ENCODE measurements around the gene SH3PXD2B. TPM values are rescaled to one million over a fixed set of nuclear protein-coding genes. Genes with fewer than 3 reads are reported as not detected.

SH3PXD2B gene
- total RNA-seq, 2 experiments from 2014 or later = 0.10 TPM; not detected in 1

GRCh38 chr5:172478256-172478655 is 23.9 kb upstream of the SH3PXD2B start:
- no peaks in the 10 kb centered on the region for H3K36me3 ChIP-seq (ENCODE audit: insufficient read depth, low read length)
- BruUV-seq (replicated peaks) = no TSS peak
- intact Hi-C loops (cut with micrococcal nuclease; ENCODE audit: unreplicated experiment) = loop anchor here (10.0 kb wide), 1 partner anchor 477 kb away; the partner anchor contains the start of gene RPL26L1
- ChIA-PET CTCF (ENCODE audit: unreplicated experiment) (interaction anchor here (0.5 kb wide), 1 partner anchor 874 kb away, joined by 3 read pairs; no protein-coding TSS in a partner anchor), POLR2A (no interaction called here)
- H4K20me1 ChIP-seq (ENCODE audit: insufficient read depth, low read length) = no peaks in the 10 kb centered on the region
- no peak for TF ChIP-seq EZH2phosphoT487 (IDR thresholded peaks at IDR 0.05; ENCODE audit: borderline replicate concordance, low read depth, low read length)
- TF ChIP-seq, protein P1, sequence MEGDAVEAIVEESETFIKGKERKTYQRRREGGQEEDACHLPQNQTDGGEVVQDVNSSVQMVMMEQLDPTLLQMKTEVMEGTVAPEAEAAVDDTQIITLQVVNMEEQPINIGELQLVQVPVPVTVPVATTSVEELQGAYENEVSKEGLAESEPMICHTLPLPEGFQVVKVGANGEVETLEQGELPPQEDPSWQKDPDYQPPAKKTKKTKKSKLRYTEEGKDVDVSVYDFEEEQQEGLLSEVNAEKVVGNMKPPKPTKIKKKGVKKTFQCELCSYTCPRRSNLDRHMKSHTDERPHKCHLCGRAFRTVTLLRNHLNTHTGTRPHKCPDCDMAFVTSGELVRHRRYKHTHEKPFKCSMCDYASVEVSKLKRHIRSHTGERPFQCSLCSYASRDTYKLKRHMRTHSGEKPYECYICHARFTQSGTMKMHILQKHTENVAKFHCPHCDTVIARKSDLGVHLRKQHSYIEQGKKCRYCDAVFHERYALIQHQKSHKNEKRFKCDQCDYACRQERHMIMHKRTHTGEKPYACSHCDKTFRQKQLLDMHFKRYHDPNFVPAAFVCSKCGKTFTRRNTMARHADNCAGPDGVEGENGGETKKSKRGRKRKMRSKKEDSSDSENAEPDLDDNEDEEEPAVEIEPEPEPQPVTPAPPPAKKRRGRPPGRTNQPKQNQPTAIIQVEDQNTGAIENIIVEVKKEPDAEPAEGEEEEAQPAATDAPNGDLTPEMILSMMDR (conservative IDR thresholded peaks at IDR 0.05; ENCODE audit: low read length) = no peak
- no peaks in the 10 kb centered on the region for H3K79me2 ChIP-seq (ENCODE audit: insufficient read depth, low read depth, low read length)
- H3K4me1 ChIP-seq (ENCODE audit: insufficient read depth, low read length, poor library complexity, severe bottlenecking) = no peaks in the 10 kb centered on the region
- no peak overlapping the region for H3K27ac ChIP-seq (ENCODE audit: low read depth, low read length, poor library complexity, severe bottlenecking)
- no peaks in the 10 kb centered on the region for H3K9me2 ChIP-seq (ENCODE audit: insufficient read depth, low read length)
- H3K4me3 ChIP-seq (ENCODE audit: low read depth, low read length, poor library complexity, severe bottlenecking) = no peak overlapping the region
- H2AFZ ChIP-seq (ENCODE audit: low read length) = no peak overlapping the region
- no peak for DNase-seq (ENCODE audit: low spot score)
- no peaks in the 10 kb centered on the region for H3K9me3 ChIP-seq (ENCODE audit: low read length)
- no peak overlapping the region for H3K4me2 ChIP-seq (ENCODE audit: low read length)

DNA sequence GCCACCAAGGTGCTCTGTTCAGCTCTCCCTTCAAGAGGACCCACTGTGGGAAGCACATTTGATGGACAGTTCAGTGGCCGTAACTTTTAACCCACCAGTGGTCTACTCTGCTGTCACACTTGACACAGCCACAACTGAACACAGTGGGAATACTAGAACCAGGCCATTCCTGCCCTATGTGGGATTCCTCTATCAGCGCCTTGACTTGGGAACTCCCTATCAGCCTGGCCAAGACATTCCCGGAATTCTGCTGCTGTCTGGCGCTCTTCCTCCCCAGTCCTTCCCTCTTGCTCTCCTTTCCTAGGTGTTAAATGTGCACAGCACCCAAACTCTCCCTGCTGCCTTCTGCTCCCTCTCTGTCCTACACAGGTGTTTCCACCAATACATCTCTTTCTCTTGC is 23.1 kb upstream of the SH3PXD2B start:
- DNase-seq (ENCODE audit: low spot score) = no peak
- Histone ChIP-seq H3K9me2 (ENCODE audit: insufficient read depth, low read length) (no peaks in the 10 kb centered on the region), H3K27ac (ENCODE audit: low read depth, low read length, poor library complexity, severe bottlenecking) (no peak overlapping the region), H3K36me3 (ENCODE audit: insufficient read depth, low read length) (no peaks in the 10 kb centered on the region), H3K4me3 (ENCODE audit: low read depth, low read length, poor library complexity, severe bottlenecking) (no peak overlapping the region), H3K4me2 (ENCODE audit: low read length) (no peak overlapping the region), H2AFZ (ENCODE audit: low read length) (no peak overlapping the region), H3K79me2 (ENCODE audit: insufficient read depth, low read depth, low read length) (no peaks in the 10 kb centered on the region), H4K20me1 (ENCODE audit: insufficient read depth, low read length) (no peaks in the 10 kb centered on the region), H3K9me3 (ENCODE audit: low read length) (no peaks in the 10 kb centered on the region), H3K4me1 (ENCODE audit: insufficient read depth, low read length, poor library complexity, severe bottlenecking) (no peaks in the 10 kb centered on the region)
- no TSS peak for BruUV-seq (replicated peaks)
- ChIA-PET POLR2A (no interaction called here), CTCF (ENCODE audit: unreplicated experiment) (no interaction called here)
- TF ChIP-seq EZH2phosphoT487 (IDR thresholded peaks at IDR 0.05; ENCODE audit: borderline replicate concordance, low read depth, low read length) = no peak
- intact Hi-C loops (cut with micrococcal nuclease; ENCODE audit: unreplicated experiment) = loop anchor here (10.0 kb wide), 1 partner anchor 477 kb away; the partner anchor contains the start of gene RPL26L1

- DNase-seq (ENCODE audit: low spot score) = no peak
- BruUV-seq (replicated peaks) = no TSS peak
- Histone ChIP-seq H3K79me2 (ENCODE audit: insufficient read depth, low read depth, low read length) (no peaks in the 10 kb centered on the region), H3K4me1 (ENCODE audit: insufficient read depth, low read length, poor library complexity, severe bottlenecking) (no peaks in the 10 kb centered on the region), H3K4me3 (ENCODE audit: low read depth, low read length, poor library complexity, severe bottlenecking) (no peak overlapping the region), H3K4me2 (ENCODE audit: low read length) (no peak overlapping the region), H3K9me2 (ENCODE audit: insufficient read depth, low read length) (no peaks in the 10 kb centered on the region), H3K27ac (ENCODE audit: low read depth, low read length, poor library complexity, severe bottlenecking) (no peak overlapping the region), H2AFZ (ENCODE audit: low read length) (no peak overlapping the region), H4K20me1 (ENCODE audit: insufficient read depth, low read length) (no peaks in the 10 kb centered on the region), H3K36me3 (ENCODE audit: insufficient read depth, low read length) (no peaks in the 10 kb centered on the region), H3K9me3 (ENCODE audit: low read length) (no peaks in the 10 kb centered on the region)
- ChIA-PET CTCF (ENCODE audit: unreplicated experiment) (no interaction called here), POLR2A (interaction anchor here (0.7 kb wide), 1 partner anchor 175 kb away, joined by 3 read pairs; no protein-coding TSS in a partner anchor)
- TF ChIP-seq, protein P1 (conservative IDR thresholded peaks at IDR 0.05; ENCODE audit: low read length) = no peak
- no peak for TF ChIP-seq EZH2phosphoT487 (IDR thresholded peaks at IDR 0.05; ENCODE audit: borderline replicate concordance, low read depth, low read length)
- intact Hi-C loops (cut with micrococcal nuclease; ENCODE audit: unreplicated experiment) = loop anchor here (10.0 kb wide), 1 partner anchor 481 kb away; the partner anchor contains the start of gene RPL26L1
These were observed 20.0 kb upstream of the SH3PXD2B start for GRCh38 chr5:172474293-172474692.
